HG02759 (cell line): ENCODE measurements around the gene STAT2.
"Not testable (repeated sequence)": the region's sequence is repeated elsewhere in the genome, so short reads cannot be mapped to it uniquely, and the experiment has no call there.

Experiments
- ATAC-seq: cut with Tn5 transposase; IDR thresholded peaks from one replicate; pipeline ENCODE4 v1.9.1; 2021; ENCODE audit warnings: mild to moderate bottlenecking, moderate library complexity; ENCODE audit not compliant: unreplicated experiment

The STAT2 gene

GRCh38 chr12:56362130-56363059 is 2.5 kb upstream of the STAT2 start, which contains the start of gene APOF:
Gene APOF, minus strand, starts transcription at chr12:56362857. Its CDS starts 112 bp downstream, at chr12:56362745.
- ATAC-seq: no peak

GRCh38 chr12:56361487-56362129 is 1.7 kb upstream of the STAT2 start:
- ATAC-seq: no peak

GRCh38 chr12:56358836-56359532 is 923 bp downstream of the STAT2 start:
- no peak for ATAC-seq

GRCh38 chr12:56351325-56351724 is 8.6 kb downstream of the STAT2 start:
- no peak for ATAC-seq

GRCh38 chr12:56350662-56351061 is 9.2 kb downstream of the STAT2 start:
- no peak for ATAC-seq

- ATAC-seq: no peak
These were observed 11.1 kb downstream of the STAT2 start for GRCh38 chr12:56348776-56349175.

GRCh38 chr12:56347255-56347654 is 12.7 kb downstream of the STAT2 start:
- ATAC-seq: peak; percentile 47

GRCh38 chr12:56346675-56347074 is 13.2 kb downstream of the STAT2 start:
- no peak for ATAC-seq

- ATAC-seq: not testable (repeated sequence)
These were observed 17.6 kb downstream of the STAT2 start for GRCh38 chr12:56342290-56342689.

- ATAC-seq: no peak
These were observed 18.3 kb downstream of the STAT2 start for GRCh38 chr12:56341616-56342015.

GRCh38 chr12:56339158-56339422 is 20.8 kb downstream of the STAT2 start:
- ATAC-seq: no peak

- peak; percentile 39 for ATAC-seq
These were observed 21.4 kb downstream of the STAT2 start, which contains the start of gene IL23A for GRCh38 chr12:56338308-56339157. Gene IL23A, plus strand, starts transcription at chr12:56338884. Its CDS starts 161 bp downstream, at chr12:56339045.

- ATAC-seq: no peak
These were observed 22.1 kb downstream of the STAT2 start for GRCh38 chr12:56337753-56338251.

- ATAC-seq: no peak
These were observed 23.3 kb downstream of the STAT2 start for GRCh38 chr12:56336361-56337167.

- not testable (repeated sequence) for ATAC-seq
These were observed 24.4 kb downstream of the STAT2 start for GRCh38 chr12:56335527-56335926.

GRCh38 chr12:56334490-56334793 is 25.5 kb downstream of the STAT2 start:
- no peak for ATAC-seq

- peak; percentile 89 for ATAC-seq
These were observed 26.0 kb downstream of the STAT2 start, which contains the start of gene PAN2 for GRCh38 chr12:56333679-56334489. Gene PAN2, minus strand, starts transcription at chr12:56334000. Its CDS starts 906 bp downstream, at chr12:56333094.

GRCh38 chr12:56333197-56333678 is 26.7 kb downstream of the STAT2 start:
- no peak for ATAC-seq
